DMS53 treated with DMSO at 0.1 percent for 48 hours (cell line): ENCODE measurements around the gene PIWIL1.
A peak's percentile ranks its signal among the peaks of the same experiment; 100 is the strongest.

Experiments used
- DNase-seq: peaks from one replicate; lab custom pipeline; 2025; ENCODE audit not compliant: unreplicated experiment; lab: John Stamatoyannopoulos, UW

PIWIL1 gene

GRCh38 chr12:130336723-130337487 is 782 bp upstream of the PIWIL1 start:
- no peak for DNase-seq

DNA sequence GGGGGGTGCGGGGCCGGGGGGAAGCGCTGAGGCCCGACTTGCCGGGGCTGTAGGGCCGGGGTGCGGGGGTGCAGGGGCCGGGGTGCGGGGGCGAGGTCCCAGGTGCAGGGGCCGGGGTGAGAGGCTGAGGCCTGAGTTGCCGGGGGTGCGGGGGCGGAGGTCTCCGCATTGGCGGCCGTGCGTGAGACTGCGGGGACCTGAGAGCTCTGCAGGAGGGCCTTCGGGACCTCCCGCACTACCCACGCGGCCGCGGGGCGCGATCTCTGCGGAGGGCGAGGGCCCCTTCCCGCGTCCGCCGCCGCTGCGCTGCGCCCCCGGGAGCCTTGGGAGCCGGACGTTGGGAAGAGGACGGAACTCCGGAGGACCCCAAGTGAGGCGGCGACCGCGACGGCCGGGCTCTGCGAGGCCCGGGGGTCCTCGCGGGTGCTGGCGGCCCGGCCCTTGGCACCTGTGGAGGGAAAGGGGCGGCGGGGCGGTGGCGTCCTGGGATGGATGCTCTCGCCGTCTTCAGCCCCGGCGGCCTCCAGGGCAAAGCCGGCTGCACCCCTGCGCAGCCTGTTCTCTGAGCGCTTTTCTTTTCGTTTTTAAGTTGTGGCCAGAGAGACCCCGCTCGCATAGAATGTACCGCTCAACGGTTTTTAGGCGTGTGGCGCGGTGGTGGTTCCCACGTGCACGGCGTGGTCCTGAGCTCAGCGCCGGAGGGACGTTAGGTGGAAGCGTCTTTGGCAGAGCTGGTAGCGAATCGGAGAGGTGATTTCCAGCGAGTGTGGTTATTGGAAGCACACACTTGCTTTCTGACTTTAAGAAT is 1.3 kb downstream of the PIWIL1 start:
- DNase-seq: no peak

DNA sequence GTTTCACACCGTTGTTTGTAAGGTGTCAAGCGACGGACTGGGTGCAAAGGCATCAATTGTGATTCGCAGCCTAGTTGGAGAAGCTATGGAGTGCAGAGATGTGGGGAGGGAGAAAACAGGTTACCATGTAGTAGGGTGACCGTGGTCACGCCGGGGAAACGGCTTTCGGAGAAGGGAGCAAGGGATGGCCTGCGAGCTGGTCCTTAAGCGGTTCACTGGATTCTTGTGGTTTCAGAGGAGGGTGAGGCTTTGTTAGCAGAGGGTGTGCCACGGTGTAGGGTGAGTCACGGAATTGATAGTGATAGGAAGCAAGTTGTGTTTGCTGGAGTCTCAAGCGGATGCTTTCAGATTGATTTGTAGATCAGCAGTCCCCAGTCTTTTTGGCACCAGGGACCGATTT is 2.3 kb downstream of the PIWIL1 start:
- DNase-seq: peak; percentile 61

DNA sequence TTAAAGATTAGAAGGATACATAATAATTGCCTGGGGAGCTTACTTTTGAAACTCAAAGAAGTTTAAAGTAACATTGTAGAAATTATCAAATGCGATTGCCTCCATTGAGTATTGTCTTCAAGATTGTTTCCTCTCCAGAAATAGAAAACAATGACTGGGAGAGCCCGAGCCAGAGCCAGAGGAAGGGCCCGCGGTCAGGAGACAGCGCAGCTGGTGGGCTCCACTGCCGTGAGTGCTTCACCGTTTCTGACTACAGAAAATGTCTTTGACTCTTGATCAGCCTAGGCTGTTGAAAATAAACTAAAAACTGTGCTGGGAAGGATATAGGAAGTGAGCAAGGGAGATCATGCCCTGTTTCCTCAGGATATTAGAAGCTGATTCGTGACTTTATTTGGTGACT is 4.8 kb downstream of the PIWIL1 start:
- DNase-seq: no peak

DNA sequence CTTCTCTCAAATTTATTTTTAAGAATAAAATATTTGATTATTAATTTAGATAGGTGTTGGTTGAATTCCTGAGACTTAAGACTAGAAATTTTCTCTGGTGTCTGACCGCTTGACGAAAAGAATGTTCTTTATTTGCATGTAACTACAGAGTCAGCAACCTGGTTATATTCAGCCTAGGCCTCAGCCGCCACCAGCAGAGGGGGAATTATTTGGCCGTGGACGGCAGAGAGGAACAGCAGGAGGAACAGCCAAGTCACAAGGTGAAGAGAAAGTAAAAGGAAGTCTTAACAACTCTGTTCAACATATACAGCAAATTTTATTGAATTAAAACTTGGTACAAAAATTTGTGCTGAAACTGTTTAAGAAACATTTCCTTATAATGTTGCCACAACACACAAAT is 5.2 kb downstream of the PIWIL1 start:
- DNase-seq: no peak

DNA sequence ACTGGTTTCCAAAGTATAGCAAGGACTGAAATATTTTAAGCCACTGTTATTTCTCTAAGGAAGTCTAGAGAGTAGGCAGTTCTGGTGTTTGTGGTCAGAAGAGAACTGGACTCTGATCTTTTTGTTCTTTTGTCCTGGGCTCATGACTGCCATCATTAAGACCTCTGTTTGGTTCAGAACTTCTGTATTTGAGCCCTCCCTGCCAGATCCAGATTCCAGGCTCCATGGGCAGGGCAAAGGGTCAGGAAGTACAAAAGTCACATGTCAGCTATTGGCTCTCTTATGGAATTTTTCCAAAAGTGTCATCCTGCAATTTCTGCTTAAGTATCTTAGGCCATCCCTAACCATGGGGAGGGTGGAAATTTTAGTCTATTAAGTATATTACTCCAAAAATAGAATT is 6.8 kb downstream of the PIWIL1 start:
- no peak for DNase-seq

- no peak for DNase-seq
Observed at GRCh38 chr12:130345292-130345691, 7.6 kb downstream of the PIWIL1 start.

DNA sequence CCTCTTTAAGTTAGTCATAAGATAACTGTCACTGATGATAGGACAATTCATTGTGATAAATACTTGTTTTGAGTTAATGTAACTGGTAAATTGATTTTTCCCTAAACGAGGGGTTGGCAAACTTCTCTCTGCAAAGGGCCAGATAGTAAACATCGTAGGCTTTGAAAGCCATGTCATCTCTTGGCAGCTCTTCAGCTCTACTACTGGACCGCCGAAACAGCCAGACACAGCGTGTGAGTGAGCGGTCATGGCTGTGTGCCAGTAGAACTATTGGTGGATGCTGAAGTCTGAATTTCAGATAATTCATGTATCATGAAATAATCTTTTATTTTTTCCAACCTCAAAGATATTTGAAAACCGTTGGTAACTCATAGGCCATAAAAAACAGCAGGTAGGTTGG is 9.9 kb downstream of the PIWIL1 start:
- no peak for DNase-seq

GRCh38 chr12:130350715-130351114 is 13.0 kb downstream of the PIWIL1 start:
- DNase-seq: no peak

DNA sequence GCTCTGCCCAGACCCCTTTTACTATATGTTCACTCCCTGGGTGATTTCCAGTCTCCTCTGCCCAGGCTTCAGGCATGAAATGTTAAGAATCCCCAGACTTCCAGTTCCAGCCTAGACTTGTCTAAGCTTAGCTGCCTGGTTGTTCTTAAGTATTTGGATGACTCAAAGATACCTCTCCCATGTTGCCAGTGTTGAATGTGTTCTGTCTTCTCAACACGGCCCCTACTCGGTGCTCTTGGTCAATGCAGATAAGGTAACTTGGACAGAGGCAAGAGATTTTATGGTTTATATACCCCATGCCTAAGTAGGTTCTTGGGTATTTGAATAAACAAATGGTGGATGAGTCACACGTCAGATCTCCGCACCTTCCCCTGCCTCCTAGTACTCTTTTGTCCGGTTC is 13.6 kb downstream of the PIWIL1 start:
- peak; percentile 61 for DNase-seq

DNA sequence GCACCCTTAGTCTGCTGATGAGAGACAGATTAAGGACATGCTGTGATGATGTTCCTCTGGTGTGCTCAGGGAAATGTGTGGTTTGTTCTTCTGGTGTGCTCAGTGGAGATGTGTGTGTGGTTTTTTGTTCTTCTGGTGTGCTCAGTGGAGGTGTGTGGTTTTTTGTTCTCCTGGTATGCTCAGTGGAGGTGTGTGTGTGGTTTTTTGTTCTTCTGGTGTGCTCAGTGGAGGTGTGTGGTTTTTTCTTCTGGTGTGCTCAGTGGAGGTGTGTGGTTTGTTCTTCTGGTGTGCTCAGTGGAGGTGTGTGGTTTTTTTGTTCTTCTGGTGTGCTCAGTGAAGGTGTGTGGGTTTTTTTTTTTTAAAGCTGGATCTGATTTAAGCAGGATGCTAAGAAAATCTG is 15.4 kb downstream of the PIWIL1 start:
- no peak for DNase-seq

DNA sequence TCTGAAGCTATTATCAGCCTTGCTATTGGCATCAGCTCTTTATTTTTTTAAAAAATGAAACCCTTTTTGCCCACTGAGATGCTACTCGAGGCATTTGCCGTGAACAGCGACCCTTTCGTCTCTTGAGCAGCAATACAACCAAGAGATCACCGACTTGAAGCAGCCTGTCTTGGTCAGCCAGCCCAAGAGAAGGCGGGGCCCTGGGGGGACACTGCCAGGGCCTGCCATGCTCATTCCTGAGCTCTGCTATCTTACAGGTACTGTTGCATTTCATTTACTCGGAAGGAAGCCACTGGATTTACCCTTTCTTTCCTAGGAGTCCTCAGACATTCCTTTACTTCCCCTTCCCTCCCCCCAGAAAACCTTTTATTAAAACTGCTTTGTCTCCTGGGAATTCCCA is 16.7 kb downstream of the PIWIL1 start:
- DNase-seq: no peak

- DNase-seq: peak; percentile 66
Observed at GRCh38 chr12:130356222-130356621, 18.5 kb downstream of the PIWIL1 start.

DNA sequence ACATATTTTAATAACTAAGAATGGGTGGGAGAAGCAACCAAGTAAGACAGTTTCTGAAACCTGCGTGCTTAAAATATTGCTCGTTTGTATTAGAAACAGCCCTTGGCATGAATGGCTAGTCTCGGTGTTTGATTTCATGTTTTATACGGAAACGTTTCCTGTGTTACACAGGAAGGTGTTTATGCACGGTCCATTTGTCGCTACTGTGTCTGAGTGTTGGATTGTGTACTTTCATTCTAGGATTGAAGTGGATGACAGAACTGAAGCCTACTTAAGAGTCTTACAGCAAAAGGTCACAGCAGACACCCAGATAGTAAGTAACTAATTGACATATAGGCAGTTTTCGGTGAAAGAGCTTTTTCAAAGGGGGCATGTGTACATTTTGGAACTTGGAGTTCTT is 19.6 kb downstream of the PIWIL1 start:
- peak; percentile 94 for DNase-seq

DNA sequence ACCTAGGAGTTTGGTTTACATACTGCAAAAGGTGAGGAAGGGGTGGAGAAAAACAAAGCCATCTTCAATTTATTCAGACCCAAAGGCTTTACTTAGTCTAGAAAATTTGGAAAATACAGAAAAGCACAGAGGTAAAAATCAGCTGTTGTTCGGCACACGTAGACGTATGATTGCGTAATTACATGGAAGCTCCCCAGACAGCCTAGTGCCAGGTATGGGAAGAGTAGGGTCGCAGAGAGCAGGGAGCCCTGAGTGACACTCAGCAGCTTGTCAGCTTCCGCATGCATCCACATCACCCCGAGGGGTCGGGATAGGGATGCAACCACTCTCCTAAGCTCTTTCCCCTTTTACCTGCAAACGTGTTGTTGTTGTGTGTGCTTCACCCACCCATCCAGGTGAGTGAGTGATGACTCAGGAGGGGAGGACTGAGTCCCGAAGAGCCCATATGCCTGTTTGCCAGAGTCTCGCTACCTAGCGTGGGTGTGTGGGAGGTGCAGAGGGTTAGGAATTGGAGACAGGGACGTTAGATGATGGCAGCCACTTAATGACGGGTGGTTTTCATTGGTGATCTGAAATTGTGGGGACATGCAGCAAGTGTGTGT is 20.1 kb downstream of the PIWIL1 start:
- peak; percentile 76 for DNase-seq

DNA sequence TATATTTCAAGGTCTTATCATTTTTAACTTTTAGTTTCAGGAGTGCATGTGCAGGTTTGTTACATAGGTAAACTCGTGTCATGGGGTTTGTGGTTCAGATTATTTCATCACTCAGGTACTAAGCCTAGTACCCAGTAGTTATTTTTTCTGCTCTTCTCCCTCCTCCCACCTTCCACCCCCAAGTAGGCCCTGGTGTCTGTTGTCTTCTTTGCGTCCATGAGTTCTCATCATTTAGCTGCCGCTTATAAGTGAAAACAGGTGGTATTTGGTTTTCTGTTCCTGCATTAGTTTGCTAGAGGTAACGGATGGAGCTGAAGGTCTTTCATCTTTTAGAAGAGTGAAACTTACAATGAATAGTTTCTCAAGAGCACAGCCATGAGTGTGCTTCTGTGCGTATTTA is 24.4 kb downstream of the PIWIL1 start:
- no peak for DNase-seq

- DNase-seq: no peak
Observed at GRCh38 chr12:130364578-130364977, 26.9 kb downstream of the PIWIL1 start.

GRCh38 chr12:130366159-130366558 is 28.5 kb downstream of the PIWIL1 start:
- no peak for DNase-seq

- no peak for DNase-seq
Observed at GRCh38 chr12:130367003-130367402, 29.3 kb downstream of the PIWIL1 start.

DNA sequence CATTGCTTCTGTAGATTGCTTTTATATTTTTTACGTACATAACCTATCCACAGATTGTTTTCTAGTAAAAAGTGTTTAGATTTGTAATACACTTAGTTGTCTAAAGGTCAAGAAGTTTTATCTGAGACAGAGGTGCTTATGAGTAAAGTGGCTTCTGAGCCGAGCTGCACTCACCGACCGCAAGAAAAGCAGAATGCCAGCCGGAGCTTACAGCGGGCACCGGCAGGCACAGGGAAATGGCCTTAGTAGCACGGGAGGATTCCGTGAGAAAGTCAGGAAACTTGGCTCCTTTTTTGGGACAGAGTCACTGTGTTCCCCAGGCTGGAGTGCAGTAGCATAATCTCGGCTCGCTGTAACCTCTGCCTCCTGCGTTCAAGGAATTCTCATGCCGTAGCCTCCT is 29.8 kb downstream of the PIWIL1 start:
- no peak for DNase-seq

DNA sequence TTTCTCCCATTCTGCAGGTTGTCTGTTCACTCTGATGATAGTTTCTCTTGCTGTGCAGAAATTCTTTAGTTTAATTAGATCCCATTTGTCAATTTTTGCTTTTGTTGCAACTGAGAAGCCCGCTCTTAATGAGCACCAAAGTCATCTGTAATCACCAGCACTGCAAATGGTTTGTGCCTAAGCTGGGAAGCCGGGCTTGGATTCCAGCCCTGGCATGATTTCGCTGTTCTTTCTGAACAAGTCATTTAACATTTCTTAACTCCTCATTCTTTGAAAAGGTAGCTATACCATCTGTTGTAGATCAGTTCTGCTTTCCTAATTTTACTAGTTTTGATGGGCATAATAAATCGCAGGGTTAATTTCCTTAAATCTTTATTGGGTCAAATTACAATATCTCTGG is 32.1 kb downstream of the PIWIL1 start:
- DNase-seq: no peak

DNA sequence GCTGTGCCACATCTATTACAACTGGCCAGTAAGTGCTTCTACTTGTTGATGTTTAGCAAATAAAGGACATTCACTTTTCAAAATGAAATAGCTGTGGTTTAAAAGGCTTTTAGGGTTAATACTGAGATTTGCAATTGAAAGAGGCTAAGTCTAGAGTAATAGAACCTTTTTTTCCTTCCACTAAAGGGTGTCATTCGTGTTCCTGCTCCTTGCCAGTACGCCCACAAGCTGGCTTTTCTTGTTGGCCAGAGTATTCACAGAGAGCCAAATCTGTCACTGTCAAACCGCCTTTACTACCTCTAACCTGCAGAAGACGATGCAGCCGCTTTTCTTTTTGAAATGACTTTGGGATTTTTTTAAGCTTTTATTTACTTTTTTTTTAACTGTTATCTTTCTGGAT is 33.6 kb downstream of the PIWIL1 start:
- DNase-seq: no peak
